Measurements from ENCODE around the gene FBXL15.

DNA sequence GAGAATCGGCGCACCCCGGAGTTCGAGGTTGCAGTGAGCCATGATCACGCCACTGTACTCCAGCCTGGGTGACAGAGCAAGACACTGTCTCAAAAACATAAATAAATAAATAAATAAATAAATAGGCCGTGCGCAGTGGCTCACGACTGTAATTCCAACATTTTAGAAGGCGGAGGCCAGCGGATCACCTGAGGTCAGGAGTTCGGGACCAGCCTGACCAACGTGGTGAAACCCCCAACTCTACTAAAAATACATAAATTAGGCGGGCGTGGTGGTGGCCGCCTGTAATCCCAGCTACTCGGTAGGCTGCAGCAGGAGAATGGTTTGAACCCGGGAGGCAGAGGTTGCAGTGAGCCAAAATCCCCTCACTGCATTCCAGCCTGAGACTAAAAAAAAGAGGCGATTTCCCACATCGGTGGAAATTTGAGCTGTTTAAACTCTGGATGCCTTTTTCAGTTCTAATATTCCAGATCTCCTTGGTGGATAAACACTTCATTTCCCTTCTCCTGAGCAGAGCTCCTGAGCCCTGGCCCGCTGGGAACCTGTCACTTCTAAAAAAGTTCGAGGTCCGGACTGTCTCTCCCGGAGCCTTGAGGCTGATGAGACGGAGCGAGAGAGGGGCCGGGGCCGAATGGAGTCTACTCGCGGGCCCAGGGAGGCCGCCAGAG, 27.1 kb upstream of the FBXL15 start:
- no peak for TF ChIP-seq EZH2 (IDR thresholded peaks at IDR 0.05; ENCODE audit: insufficient read depth, poor library complexity, severe bottlenecking)
- no peak for TF ChIP-seq EZH2phosphoT487 (IDR thresholded peaks at IDR 0.05; ENCODE audit: insufficient read depth, low read depth)
